NCI-H82 (cell line): ENCODE measurements around the gene CSNK1D.

Source experiments
- DNase-seq: peaks from one replicate; lab custom pipeline; 2025; lab: John Stamatoyannopoulos, UW

CSNK1D gene

GRCh38 chr17:82310877-82311276 is 37.4 kb upstream of the CSNK1D start:
- DNase-seq: no peak

- DNase-seq: no peak
Measured at GRCh38 chr17:82309656-82310570, 36.4 kb upstream of the CSNK1D start.

GRCh38 chr17:82305727-82306300 is 32.3 kb upstream of the CSNK1D start:
- DNase-seq: no peak

GRCh38 chr17:82304826-82305726 is 31.6 kb upstream of the CSNK1D start:
- DNase-seq: peak; percentile 33

- no peak for DNase-seq
Measured at GRCh38 chr17:82303944-82304808, 30.7 kb upstream of the CSNK1D start.

GRCh38 chr17:82302991-82303943 is 29.8 kb upstream of the CSNK1D start:
- DNase-seq: no peak

- no peak for DNase-seq
Measured at GRCh38 chr17:82302568-82302963, 29.1 kb upstream of the CSNK1D start.

GRCh38 chr17:82301916-82302567 is 28.5 kb upstream of the CSNK1D start:
- DNase-seq: no peak

- no peak for DNase-seq
Measured at GRCh38 chr17:82301300-82301915, 27.9 kb upstream of the CSNK1D start.

GRCh38 chr17:82300707-82301270 is 27.3 kb upstream of the CSNK1D start:
- peak; percentile 63 for DNase-seq

GRCh38 chr17:82300228-82300627 is 26.7 kb upstream of the CSNK1D start:
- DNase-seq: no peak

GRCh38 chr17:82299452-82299851 is 26.0 kb upstream of the CSNK1D start:
- no peak for DNase-seq

- DNase-seq: no peak
Measured at GRCh38 chr17:82298538-82299421, 25.3 kb upstream of the CSNK1D start.

GRCh38 chr17:82297714-82298537 is 24.4 kb upstream of the CSNK1D start:
- no peak for DNase-seq

- no peak for DNase-seq
Measured at GRCh38 chr17:82297280-82297713, 23.8 kb upstream of the CSNK1D start.

GRCh38 chr17:82296511-82297279 is 23.2 kb upstream of the CSNK1D start:
- peak; percentile 25 for DNase-seq
